Stimulated activated CD4-positive, alpha-beta T cell treated with anti-CD3 and anti-CD28 coated beads, Interleukin-4, amount 100 ng/mL, for 4 hours (primary cell): Measurements from ENCODE around the gene GSK3B.
A peak's percentile ranks its signal among the peaks of the same experiment; 100 is the strongest.

Source experiments
- DNase-seq, 2 experiments: peaks; one replicate each; pipeline ENCODE4 v3.0.0-alpha.2; 2020

The GSK3B gene

GRCh38 chr3:119864476-119864875 is 229.8 kb downstream of the GSK3B start:
- no peak for DNase-seq

GRCh38 chr3:119862616-119863015 is 231.6 kb downstream of the GSK3B start:
- DNase-seq = no peak

DNA sequence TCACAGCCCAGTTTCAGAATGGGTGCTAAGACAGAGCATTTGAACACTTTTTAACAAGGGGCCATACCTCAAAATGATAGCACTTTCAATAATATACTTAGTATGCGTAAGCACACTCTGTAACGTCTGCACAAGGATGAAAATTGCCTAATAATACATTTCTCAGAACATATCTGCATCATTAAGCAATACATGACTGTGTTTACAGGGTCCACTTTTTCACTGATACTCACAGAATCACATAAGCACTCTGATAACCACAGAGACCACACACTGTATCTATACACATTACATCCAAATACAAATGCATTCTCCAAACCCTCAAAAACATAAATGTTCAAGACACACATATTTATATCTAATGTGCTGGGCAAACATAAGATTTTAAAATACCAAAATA is 232.6 kb downstream of the GSK3B start:
- no peak for DNase-seq

DNA sequence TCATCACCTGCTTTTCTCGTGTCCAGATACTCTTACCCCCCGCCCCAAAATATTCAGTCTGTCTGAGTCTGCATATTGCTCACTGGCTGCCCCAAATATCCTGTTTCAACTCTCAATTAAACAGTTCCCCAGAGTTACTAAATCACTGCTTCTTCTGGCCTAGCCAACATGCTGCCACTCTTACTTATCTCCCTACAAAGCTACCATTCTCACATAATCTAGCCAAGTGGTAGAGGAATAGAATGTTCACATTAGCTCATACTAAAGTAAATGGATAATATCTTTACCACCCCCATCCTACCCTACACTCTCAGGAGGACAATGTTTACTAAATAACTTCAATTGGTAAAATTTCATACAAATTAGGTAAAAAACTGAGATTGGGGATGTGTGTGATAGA is 234.5 kb downstream of the GSK3B start:
- DNase-seq = no peak

DNA sequence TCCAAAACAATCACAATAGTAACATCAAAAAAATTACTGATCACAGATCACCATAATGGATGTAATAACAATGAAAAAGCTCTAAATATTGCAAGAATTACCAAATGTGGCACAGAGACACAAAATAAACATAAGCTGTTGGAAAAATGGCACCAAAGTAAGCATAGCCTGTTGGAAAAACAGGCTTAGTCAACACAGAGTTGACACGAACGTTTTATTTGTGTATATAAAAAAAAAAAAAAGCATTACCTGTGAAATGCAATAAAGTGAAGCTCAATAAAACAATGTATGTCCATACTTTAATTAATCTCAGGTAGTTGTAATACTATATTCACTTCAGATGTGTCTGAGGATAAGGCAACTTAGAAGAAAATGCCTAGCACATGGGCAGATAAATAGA is 235.3 kb downstream of the GSK3B start:
- no peak for DNase-seq

GRCh38 chr3:119856695-119857094 is 237.6 kb downstream of the GSK3B start:
- DNase-seq = no peak

- no peak for DNase-seq
Measured at GRCh38 chr3:119849126-119849525, 245.1 kb downstream of the GSK3B start.

- DNase-seq = no peak
Measured at GRCh38 chr3:119841808-119842471, 252.3 kb downstream of the GSK3B start.

DNA sequence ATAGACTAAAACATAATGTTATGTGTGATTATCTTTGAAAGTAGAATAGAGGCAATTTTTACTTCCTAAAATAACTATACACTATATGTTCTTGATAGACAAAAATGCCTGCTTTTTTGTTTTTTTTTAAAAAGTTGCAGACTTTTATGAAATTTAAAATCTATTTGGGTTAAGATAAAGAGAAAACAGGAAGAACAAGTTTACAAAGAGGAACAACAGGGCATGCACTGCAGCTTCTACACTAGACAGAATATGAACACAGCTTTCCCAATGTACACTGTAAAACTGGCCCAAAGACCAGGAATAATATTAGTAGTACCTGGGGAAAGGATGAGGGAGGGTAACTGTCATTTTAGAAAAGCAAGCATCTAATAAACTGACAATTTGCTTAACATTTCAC is 258.7 kb downstream of the GSK3B start:
- DNase-seq = no peak

GRCh38 chr3:119834754-119835370 is 259.4 kb downstream of the GSK3B start:
- DNase-seq = no peak

- DNase-seq = no peak
Measured at GRCh38 chr3:119831941-119832371, 262.3 kb downstream of the GSK3B start.

GRCh38 chr3:119831022-119831421 is 263.2 kb downstream of the GSK3B start:
- no peak for DNase-seq

DNA sequence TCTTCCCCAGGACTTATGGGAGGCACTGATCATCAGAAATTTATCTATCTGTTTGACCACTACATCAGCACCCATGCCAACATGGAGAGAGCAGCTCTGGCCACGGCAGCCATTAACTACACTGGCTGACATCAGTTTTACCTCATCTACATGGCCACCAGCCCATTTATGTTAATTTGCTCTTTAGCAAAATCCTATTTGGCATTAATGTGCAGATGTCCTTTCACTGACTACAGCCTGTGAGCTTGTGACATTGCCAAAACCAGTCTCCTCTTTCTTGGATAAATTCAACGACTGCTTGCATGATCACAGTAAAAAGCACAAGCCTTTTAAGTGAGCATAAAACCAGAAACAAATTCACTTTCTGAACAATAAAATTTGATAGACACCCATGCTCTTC is 264.8 kb downstream of the GSK3B start:
- no peak for DNase-seq

DNA sequence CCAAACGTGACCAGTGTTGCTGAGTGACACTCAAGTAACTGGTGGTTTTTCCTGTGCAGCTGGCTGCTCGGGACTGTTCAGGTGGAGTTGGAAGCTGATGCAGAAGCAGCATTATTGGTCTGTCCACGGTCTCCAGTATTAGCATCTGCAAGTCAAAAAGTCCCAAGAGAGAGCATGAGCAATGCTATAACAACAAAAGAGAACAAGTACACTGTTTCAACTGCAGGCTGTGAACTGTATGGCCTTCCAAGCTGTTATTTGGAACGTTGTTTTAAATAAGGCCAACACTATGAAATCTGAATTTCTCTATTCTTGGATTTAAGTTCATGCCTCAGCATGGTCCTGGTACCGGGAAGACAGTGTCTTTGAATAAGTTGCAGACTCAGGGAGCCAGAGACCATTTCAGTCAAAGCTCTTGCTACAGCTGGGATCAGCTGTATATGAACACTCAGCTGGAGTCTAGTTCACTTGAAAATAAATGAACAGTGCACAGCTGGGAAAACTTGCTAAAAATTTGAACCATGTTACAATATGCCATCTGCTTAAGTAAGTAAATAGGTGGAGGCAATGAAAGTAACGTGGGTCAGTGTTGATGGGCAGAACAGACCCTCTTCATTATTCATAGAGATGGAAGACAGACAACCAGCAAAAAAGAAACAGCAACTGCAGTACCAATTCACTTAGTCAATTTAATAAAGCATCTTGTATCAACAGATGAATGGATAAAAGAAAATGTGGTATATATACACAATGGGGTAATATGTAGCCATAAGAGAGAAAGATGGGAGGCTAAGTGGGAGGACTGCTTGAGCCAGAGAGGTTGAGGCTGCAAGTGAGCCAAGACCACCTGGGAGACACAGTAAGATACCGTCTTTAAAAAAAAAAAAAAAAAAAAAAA is 267.3 kb downstream of the GSK3B start:
- no peak for DNase-seq

- no peak for DNase-seq
Measured at GRCh38 chr3:119825820-119826219, 268.4 kb downstream of the GSK3B start.

- no peak for DNase-seq
Measured at GRCh38 chr3:119819806-119820205, 274.4 kb downstream of the GSK3B start.

DNA sequence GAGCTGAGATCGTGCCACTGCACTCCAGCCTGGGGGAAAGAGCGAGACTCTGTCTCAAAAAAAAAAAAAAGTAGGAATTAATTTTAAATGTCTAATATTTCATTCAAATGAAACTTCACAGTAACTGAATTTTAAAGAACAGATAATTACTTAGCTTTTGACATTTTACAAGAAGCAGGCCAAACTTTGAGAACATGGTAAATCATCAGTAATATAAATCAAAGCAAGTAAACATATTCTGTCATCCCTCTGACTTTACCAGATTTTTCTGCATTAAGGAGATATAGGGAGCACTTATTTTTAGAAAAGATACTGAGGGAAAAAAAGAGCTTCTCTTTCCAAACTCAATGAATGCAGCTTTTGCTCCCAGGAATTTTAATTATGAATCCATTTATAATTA is 275.3 kb downstream of the GSK3B start:
- DNase-seq = no peak

DNA sequence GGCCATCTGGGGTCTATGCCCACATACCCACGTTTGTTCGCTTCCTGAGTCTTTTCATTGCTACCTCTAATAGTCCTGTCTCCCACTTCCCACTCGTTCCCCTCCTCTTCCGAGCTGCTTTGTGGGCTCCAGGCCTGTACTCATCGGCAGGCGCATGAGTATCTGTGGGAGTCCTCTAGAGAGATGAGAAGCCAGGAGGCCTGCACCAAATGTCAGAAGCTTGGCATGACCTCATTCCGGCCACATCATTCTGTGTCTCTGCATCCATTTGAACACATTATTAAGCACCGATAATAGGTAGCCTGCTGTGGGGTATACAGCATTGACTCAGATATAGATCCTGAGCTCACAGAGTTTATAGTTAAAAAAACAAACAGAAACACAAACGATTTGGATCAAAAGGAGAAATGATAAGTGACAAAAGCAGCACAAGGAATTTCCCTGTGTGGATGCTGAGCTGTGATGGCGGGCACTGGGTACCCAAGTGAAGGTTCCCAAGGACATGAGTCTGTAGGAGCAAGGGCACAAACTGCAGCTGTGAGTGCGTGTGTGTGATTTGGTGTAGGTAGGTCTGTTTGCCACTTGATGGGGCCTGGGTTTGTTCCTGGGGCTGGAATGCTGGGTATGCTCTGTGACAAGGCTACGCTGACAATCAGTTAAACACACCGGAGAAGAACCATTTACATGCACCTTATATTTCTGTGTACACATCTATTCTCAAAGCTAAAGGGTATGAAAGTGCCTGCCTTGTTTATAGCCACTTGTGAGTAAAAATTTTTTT is 276.5 kb downstream of the GSK3B start:
- DNase-seq = no peak

DNA sequence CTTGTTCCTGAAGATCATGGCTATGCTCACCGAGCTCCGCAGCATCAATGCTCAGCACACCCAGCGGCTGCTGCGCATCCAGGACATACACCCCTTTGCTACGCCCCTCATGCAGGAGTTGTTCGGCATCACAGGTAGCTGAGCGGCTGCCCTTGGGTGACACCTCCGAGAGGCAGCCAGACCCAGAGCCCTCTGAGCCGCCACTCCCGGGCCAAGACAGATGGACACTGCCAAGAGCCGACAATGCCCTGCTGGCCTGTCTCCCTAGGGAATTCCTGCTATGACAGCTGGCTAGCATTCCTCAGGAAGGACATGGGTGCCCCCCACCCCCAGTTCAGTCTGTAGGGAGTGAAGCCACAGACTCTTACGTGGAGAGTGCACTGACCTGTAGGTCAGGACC is 277.2 kb downstream of the GSK3B start:
- no peak for DNase-seq

DNA sequence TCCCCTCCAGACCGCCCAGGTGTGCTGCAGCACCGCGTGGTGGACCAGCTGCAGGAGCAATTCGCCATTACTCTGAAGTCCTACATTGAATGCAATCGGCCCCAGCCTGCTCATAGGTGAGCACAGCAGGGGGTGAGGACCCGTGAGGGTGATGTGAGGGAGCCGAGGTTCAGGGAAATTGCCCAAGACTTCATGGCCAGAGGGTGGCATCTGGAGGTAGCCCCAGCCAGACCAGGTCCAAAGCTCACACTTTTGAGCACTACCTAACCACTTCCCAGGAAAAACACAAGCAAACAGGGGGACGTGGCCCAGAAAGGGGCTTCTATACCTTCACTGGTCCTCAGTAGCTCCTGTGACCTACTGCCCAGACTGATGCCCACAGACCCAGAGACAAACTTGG is 278.5 kb downstream of the GSK3B start:
- no peak for DNase-seq

- DNase-seq = no peak
Measured at GRCh38 chr3:119812491-119813058, 281.7 kb downstream of the GSK3B start.

DNA sequence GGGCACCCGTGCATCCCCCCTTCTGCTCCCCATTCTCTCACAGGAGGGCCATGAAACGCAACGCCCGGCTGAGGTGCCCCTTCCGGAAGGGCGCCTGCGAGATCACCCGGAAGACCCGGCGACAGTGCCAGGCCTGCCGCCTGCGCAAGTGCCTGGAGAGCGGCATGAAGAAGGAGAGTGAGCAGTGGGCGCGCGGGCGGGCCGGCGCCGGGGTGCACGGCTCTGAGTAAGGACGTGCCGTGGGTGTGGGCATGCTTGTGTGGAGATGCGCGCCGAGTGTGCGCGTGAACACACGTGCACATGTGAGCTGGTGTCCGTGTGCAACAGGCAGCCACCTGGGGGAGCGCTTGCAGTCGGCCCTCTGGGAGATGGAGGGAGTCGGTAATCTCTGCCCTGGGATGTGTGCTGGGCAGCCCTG is 284.2 kb downstream of the GSK3B start:
- DNase-seq = peak; percentile 62 to 77
